ENCODE data around the gene MRPL52.
"Not testable (repeated sequence)": the region's sequence is repeated elsewhere in the genome, so short reads cannot be mapped to it uniquely, and the experiment has no call there.

The MRPL52 gene

GRCh38 chr14:22841311-22841710, 11.6 kb downstream of the MRPL52 start:
- no peak for DNase-seq

DNA sequence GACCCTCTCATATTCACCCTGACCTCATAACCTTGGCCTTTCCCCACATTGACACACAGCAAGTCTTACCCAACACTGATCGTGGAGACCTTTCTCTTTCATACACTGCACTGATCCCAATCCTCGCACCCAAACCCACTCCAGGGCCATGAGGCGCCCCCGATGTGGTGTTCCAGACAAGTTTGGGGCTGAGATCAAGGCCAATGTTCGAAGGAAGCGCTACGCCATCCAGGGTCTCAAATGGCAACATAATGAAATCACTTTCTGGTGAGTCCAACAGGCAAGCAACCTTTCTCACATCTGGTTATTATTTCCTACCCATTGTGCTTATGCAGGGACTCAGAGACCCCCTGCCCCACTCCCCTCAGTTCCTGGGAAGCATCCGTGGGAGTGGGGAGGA, 12.1 kb downstream of the MRPL52 start:
- no peak for DNase-seq

DNA sequence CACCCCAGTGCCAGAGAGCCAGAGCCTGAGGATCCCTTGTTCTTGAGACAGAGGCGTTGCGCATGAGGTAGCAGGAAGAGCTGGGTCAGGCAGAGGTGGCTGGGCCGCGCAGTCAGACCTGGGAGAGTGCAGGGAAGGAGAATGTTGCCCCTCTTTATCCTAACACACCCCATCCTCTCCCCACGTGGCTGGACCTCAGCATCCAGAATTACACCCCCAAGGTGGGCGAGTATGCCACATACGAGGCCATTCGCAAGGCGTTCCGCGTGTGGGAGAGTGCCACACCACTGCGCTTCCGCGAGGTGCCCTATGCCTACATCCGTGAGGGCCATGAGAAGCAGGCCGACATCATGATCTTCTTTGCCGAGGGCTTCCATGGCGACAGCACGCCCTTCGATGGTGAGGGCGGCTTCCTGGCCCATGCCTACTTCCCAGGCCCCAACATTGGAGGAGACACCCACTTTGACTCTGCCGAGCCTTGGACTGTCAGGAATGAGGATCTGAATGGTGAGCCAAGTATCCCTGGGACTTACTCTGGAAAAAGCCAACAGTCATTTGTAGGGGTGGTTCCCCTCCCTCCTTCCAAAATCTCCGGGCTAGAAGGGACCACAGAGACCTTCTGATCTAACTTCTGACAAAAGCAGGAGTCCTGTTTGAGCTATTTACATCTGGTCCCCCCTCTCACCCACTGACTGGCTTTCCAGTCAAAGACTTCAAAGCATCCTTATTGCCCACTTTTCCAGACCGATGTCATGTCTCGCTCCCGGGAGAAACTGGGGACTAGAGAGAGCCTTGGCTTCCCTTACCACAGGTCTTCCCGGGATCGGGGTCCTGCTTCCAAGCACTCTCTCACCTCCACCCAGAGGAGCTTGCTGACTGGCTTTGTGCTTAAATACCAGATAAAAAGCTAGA, 12.8 kb downstream of the MRPL52 start:
- no peak for DNase-seq

- no peak for DNase-seq
Measured at GRCh38 chr14:22843123-22843925, 13.6 kb downstream of the MRPL52 start.

DNA sequence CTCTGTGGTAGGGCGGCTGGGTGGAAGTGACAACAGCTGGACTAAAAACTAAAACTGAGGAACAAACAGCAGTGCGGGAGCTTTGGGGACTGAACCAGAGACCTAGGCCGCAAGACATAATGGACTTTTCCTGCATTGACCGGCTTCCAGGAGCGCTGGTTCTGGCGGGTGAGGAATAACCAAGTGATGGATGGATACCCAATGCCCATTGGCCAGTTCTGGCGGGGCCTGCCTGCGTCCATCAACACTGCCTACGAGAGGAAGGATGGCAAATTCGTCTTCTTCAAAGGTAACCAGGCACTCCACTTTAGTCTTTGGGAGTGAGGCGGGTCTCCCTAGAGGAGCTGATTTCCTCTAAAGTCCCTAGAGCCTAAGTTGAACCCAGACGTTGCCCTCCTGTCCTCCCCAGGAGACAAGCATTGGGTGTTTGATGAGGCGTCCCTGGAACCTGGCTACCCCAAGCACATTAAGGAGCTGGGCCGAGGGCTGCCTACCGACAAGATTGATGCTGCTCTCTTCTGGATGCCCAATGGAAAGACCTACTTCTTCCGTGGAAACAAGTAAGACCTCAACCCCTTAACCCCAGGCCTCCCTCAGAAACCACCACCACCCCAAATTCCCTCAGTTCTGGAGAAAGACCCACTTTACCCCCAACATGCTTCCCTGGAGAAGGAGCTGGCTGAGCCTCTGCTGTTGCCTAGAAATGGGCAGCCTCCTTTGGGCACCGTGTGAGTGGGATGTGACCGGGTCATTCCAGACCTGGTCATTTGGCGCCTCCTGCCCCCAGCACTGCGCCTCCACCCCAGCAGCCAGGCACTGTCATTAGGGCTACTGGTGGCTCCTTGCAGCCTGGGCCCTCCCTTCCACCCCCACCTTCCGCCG, 14.8 kb downstream of the MRPL52 start:
- DNase-seq, result no peak

DNA sequence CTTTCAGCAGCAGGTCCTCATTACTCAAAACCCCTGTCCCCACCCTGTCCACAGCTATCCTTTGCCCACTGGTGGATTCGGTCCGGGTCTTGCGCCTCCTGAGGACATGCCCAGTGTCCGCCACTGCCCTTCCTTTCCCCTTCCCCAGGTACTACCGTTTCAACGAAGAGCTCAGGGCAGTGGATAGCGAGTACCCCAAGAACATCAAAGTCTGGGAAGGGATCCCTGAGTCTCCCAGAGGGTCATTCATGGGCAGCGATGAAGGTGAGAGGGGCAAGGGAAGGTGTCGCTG, 15.4 kb downstream of the MRPL52 start:
- DNase-seq, result no peak

DNA sequence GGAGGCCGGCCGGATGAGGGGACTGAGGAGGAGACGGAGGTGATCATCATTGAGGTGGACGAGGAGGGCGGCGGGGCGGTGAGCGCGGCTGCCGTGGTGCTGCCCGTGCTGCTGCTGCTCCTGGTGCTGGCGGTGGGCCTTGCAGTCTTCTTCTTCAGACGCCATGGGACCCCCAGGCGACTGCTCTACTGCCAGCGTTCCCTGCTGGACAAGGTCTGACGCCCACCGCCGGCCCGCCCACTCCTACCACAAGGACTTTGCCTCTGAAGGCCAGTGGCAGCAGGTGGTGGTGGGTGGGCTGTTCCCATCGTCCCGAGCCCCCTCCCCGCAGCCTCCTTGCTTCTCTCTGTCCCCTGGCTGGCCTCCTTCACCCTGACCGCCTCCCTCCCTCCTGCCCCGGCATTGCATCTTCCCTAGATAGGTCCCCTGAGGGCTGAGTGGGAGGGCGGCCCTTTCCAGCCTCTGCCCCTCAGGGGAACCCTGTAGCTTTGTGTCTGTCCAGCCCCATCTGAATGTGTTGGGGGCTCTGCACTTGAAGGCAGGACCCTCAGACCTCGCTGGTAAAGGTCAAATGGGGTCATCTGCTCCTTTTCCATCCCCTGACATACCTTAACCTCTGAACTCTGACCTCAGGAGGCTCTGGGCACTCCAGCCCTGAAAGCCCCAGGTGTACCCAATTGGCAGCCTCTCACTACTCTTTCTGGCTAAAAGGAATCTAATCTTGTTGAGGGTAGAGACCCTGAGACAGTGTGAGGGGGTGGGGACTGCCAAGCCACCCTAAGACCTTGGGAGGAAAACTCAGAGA, 16.3 kb downstream of the MRPL52 start:
- no peak for DNase-seq

GRCh38 chr14:22846811-22847307, 17.2 kb downstream of the MRPL52 start:
- no peak for DNase-seq

GRCh38 chr14:22847661-22848341, 18.1 kb downstream of the MRPL52 start:
- no peak for DNase-seq

DNA sequence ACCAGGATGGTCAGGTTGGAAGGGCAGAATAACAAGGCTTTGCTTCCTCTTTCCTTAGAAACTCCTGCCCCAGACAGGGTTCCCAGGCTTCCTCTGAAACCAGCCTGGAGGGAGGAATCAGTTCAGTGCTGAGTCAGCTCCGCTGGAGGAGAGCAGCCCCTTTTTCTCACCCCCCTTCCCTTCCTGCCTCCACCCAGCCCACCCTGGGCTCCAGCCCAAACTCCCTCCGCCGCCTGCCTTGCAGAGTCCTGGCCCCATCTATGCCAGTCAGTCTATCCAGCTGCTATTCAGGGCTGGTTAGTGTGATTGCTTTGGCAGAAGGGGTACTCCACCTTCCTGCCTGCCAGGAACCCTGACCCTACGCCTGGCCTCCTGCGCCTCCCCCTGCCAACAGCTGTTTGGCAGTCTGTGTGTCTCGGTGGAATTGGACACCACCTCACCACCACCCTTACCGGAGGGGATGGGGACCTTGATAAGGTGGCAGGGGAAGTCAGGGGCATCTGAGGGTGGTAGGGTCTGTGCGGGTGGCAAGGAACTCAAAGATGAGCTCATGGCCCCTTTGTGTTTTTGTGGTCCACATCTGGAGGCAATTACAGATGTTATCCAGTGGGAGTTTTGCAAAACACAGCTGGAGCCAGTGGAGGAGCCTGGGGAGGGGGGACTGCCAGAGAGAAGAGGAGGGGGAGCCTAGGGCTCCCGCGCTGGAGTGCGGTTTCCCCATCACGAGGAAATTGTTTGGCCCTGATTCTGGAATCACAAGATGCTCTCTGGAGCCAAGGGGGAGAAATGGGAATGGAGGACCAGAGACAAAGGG, 18.9 kb downstream of the MRPL52 start:
- DNase-seq, result no peak

DNA sequence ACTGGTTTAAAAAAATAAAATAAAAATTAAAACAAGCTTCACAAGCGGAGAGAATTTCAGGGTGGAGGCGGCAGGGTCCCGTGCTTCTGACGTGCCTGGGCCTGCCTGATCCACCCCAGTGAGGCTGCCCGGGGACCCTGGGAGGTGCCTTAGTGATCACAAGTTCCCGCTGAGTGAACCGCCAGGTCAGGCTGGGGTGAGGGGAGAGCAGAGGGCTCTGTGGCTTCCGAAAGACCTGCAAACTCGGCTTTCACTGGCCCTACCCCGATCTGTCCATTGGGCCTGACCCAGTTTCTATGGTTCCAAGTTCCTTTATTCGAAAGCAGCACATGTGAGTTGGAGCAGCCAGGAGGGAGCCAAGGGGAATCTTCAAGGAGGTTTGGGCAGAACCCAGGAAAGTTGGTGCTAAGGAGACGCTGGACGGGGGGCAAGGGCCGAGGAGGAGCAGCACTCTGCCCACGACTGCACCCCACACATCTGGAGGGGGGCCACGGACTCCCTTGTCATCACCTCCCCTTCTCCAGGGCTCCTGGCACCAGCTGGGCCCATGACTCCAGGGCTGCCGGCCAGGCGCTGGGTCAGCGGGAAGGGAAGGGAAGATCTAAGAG, 19.6 kb downstream of the MRPL52 start:
- DNase-seq, result no peak

- DNase-seq, result no peak
Measured at GRCh38 chr14:22850944-22851764, 21.5 kb downstream of the MRPL52 start.

DNA sequence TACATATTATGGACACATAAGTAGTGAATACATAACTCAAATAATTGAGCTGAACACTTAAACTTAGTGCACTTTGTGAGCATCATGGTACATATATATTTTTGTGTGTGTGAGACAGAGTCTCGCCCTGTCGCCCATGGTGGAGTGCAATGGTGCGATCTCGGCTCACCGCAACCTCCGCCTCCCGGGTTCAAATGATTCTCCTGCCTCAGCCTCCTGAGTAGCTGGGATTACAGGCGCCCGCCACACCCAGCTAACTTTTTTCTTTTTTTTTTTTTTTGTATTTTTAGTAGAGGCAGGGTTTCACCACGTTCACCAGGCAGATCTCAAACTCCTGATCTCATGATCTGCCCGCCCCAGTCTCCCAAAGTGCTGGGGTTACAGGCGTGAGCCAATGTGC, 22.5 kb downstream of the MRPL52 start:
- DNase-seq, result not testable (repeated sequence)

DNA sequence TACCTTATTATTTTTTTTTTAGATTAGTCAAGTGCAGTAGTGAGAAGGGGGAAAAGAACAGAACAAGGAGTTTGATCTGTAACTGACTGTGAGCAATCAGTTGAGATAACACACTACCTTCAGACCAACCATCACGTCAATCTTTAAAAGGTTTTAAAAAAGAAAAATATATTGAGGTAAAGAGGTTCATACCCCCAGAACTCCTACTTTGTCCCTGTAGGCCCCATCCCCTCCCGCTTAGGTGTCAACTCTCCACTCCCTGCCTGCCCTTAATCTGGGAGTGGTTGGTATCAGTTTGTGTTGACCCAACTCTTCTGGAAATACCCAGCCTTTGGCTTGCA, 22.9 kb downstream of the MRPL52 start:
- no peak for DNase-seq

- DNase-seq, result peak; percentile 92
Measured at GRCh38 chr14:22852940-22853767, 23.5 kb downstream of the MRPL52 start.

GRCh38 chr14:22854296-22854695, 24.6 kb downstream of the MRPL52 start:
- DNase-seq, result not testable (repeated sequence)

DNA sequence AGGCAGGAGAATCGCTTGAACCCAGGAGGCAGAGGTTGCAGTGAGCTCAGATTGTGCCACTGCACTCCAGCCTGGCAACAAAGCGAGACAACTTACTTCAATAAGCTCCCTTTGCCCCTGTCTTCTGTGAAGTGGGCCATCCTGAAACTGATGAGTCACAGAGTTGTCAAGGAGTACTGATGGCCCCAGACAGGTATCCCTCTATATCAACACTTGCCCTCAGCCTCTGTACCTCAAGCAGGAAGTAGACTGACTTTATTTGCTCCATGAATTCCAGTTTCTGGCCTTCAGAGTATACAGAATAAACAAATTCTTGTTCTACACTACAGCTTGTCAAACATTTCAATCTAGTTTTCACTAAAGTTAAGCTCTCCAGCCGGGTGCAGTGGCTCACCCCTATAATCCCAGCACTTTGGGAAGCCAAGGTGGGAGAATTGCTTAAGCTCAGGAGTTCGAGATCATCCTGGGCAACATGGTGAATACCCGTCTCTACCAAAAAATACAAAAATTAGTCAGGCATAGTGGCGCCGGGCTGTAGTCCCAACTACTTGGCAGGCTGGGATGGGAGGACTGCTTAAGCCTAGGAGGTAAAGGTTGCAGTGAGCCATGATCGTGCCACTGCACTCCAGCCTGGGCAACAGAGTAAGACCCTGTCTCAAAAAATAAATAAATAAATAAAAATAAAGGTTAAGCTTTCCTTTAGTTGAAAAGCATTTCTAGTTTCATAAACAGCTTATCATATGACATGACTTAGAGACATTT, 25.5 kb downstream of the MRPL52 start:
- no peak for DNase-seq

- DNase-seq, result no peak
Measured at GRCh38 chr14:22856428-22856827, 26.7 kb downstream of the MRPL52 start.

Data from activated CD4-positive, alpha-beta T cell treated with anti-CD3 and anti-CD28 coated beads, Interleukin-2, amount 50 U/mL, for 1 hour (primary cell).